ENCODE data around the gene UTF1. TPM values are rescaled to one million over a fixed set of nuclear protein-coding genes. Genes with fewer than 3 reads are reported as not detected.
A peak's percentile ranks its signal among the peaks of the same experiment; 100 is the strongest.

UTF1 gene
- total and polyA plus RNA-seq, 2 experiments from 2014 or later, result not detected

GRCh38 chr10:133272301-133272963 is 42.4 kb downstream of the UTF1 start:
- H4K20me1 ChIP-seq (ENCODE audit: insufficient read depth), result no peaks in the 10 kb centered on the region
- H3K9me2 ChIP-seq (ENCODE audit: insufficient read depth), result no peaks in the 10 kb centered on the region
- in situ Hi-C loops (cut with MboI), result no loop called here
- no peak overlapping the region for H2AFZ ChIP-seq
- no peak overlapping the region for H3K4me2 ChIP-seq (ENCODE audit: unreplicated experiment)
- H3F3A ChIP-seq (ENCODE audit: insufficient read depth), result no peaks in the 10 kb centered on the region
- TF ChIP-seq EZH2 (IDR thresholded peaks at IDR 0.05; ENCODE audit: insufficient read depth, poor library complexity, severe bottlenecking) (no peak), EZH2phosphoT487 (IDR thresholded peaks at IDR 0.05; ENCODE audit: insufficient read depth, low read depth) (no peak)
- no peaks in the 10 kb centered on the region for H3K4me1 ChIP-seq (ENCODE audit: insufficient read depth)
- H3K27ac ChIP-seq, result no peak overlapping the region
- H3K4me3 ChIP-seq, result no peak overlapping the region
- no peaks in the 10 kb centered on the region for H3K9me3 ChIP-seq (ENCODE audit: low read depth)
- no peak for DNase-seq
- no peak overlapping the region for H3K9ac ChIP-seq
- H3K36me3 ChIP-seq (ENCODE audit: low read depth), result no peaks in the 10 kb centered on the region
- no peaks in the 10 kb centered on the region for H3K79me2 ChIP-seq (ENCODE audit: insufficient read depth)
- WGBS, 2 experiments (ENCODE audit: low coverage in 1 of 2, low lambda C conversion rate in 2 of 2, missing lambda C conversion rate in 2 of 2), result 78% methylated on average over 22 to 29 of the region's 29 CpGs
- no peaks in the 10 kb centered on the region for H3K27me3 ChIP-seq (replicated peaks; ENCODE audit: insufficient read depth)

GRCh38 chr10:133272964-133273420 is 43.0 kb downstream of the UTF1 start:
- H3K4me2 ChIP-seq (ENCODE audit: unreplicated experiment), result no peak overlapping the region
- in situ Hi-C loops (cut with MboI), result no loop called here
- H3K79me2 ChIP-seq (ENCODE audit: insufficient read depth), result no peaks in the 10 kb centered on the region
- 90 to 91% methylated on average over 20 to 23 of the region's 25 CpGs for WGBS, 2 experiments (ENCODE audit: low coverage in 1 of 2, low lambda C conversion rate in 2 of 2, missing lambda C conversion rate in 2 of 2)
- no peaks in the 10 kb centered on the region for H3K4me1 ChIP-seq (ENCODE audit: insufficient read depth)
- no peak overlapping the region for H3K4me3 ChIP-seq
- H3F3A ChIP-seq (ENCODE audit: insufficient read depth), result no peaks in the 10 kb centered on the region
- no peak overlapping the region for H2AFZ ChIP-seq
- TF ChIP-seq EZH2phosphoT487 (IDR thresholded peaks at IDR 0.05; ENCODE audit: insufficient read depth, low read depth) (no peak), EZH2 (IDR thresholded peaks at IDR 0.05; ENCODE audit: insufficient read depth, poor library complexity, severe bottlenecking) (no peak)
- no peaks in the 10 kb centered on the region for H4K20me1 ChIP-seq (ENCODE audit: insufficient read depth)
- DNase-seq, result no peak
- H3K9me2 ChIP-seq (ENCODE audit: insufficient read depth), result no peaks in the 10 kb centered on the region
- H3K36me3 ChIP-seq (ENCODE audit: low read depth), result no peaks in the 10 kb centered on the region
- no peak overlapping the region for H3K27ac ChIP-seq
- no peak overlapping the region for H3K9ac ChIP-seq
- no peaks in the 10 kb centered on the region for H3K27me3 ChIP-seq (replicated peaks; ENCODE audit: insufficient read depth)
- no peaks in the 10 kb centered on the region for H3K9me3 ChIP-seq (ENCODE audit: low read depth)

GRCh38 chr10:133273534-133274143 is 43.6 kb downstream of the UTF1 start:
- Histone ChIP-seq H3K4me2 (ENCODE audit: unreplicated experiment) (no peak overlapping the region), H3K9me2 (ENCODE audit: insufficient read depth) (no peaks in the 10 kb centered on the region), H2AFZ (no peak overlapping the region), H3K9ac (no peak overlapping the region), H3K36me3 (ENCODE audit: low read depth) (no peaks in the 10 kb centered on the region), H4K20me1 (ENCODE audit: insufficient read depth) (no peaks in the 10 kb centered on the region), H3K9me3 (ENCODE audit: low read depth) (no peaks in the 10 kb centered on the region), H3K4me3 (no peak overlapping the region), H3K4me1 (ENCODE audit: insufficient read depth) (no peaks in the 10 kb centered on the region), H3K79me2 (ENCODE audit: insufficient read depth) (no peaks in the 10 kb centered on the region), H3K27me3 (replicated peaks; ENCODE audit: insufficient read depth) (no peaks in the 10 kb centered on the region), H3F3A (ENCODE audit: insufficient read depth) (no peaks in the 10 kb centered on the region), H3K27ac (no peak overlapping the region)
- WGBS, 2 experiments (ENCODE audit: low coverage in 1 of 2, low lambda C conversion rate in 2 of 2, missing lambda C conversion rate in 2 of 2), result 94 to 98% methylated on average over 24 to 28 of the region's 28 CpGs
- TF ChIP-seq EZH2phosphoT487 (IDR thresholded peaks at IDR 0.05; ENCODE audit: insufficient read depth, low read depth) (no peak), EZH2 (IDR thresholded peaks at IDR 0.05; ENCODE audit: insufficient read depth, poor library complexity, severe bottlenecking) (no peak)
- in situ Hi-C loops (cut with MboI), result no loop called here
- no peak for DNase-seq

GRCh38 chr10:133274751-133275683 is 45.0 kb downstream of the UTF1 start:
- H3K36me3 ChIP-seq (ENCODE audit: low read depth), result no peaks in the 10 kb centered on the region
- H3K4me1 ChIP-seq (ENCODE audit: insufficient read depth), result no peaks in the 10 kb centered on the region
- no peak overlapping the region for H3K4me3 ChIP-seq
- no peaks in the 10 kb centered on the region for H3K9me3 ChIP-seq (ENCODE audit: low read depth)
- DNase-seq, result peak; percentile 23
- H3K27me3 ChIP-seq (replicated peaks; ENCODE audit: insufficient read depth), result no peaks in the 10 kb centered on the region
- 27% methylated on average over 23 to 25 of the region's 26 CpGs for WGBS, 2 experiments (ENCODE audit: low coverage in 1 of 2, low lambda C conversion rate in 2 of 2, missing lambda C conversion rate in 2 of 2)
- H3K27ac ChIP-seq, result no peak overlapping the region
- H3K9ac ChIP-seq, result no peak overlapping the region
- H3K9me2 ChIP-seq (ENCODE audit: insufficient read depth), result no peaks in the 10 kb centered on the region
- no peaks in the 10 kb centered on the region for H3F3A ChIP-seq (ENCODE audit: insufficient read depth)
- in situ Hi-C loops (cut with MboI), result no loop called here
- no peaks in the 10 kb centered on the region for H3K79me2 ChIP-seq (ENCODE audit: insufficient read depth)
- no peak overlapping the region for H3K4me2 ChIP-seq (ENCODE audit: unreplicated experiment)
- H4K20me1 ChIP-seq (ENCODE audit: insufficient read depth), result no peaks in the 10 kb centered on the region
- no peak overlapping the region for H2AFZ ChIP-seq
- TF ChIP-seq EZH2phosphoT487 (IDR thresholded peaks at IDR 0.05; ENCODE audit: insufficient read depth, low read depth) (no peak), EZH2 (IDR thresholded peaks at IDR 0.05; ENCODE audit: insufficient read depth, poor library complexity, severe bottlenecking) (no peak)

Measured in GM23248 (cell line).